ENCODE results near the gene PROSER3. TPM values are rescaled to one million over a fixed set of nuclear protein-coding genes. Genes with fewer than 3 reads are reported as not detected.

The PROSER3 gene
- total RNA-seq, 2 experiments from 2014 or later: 17.2 to 66.1 TPM

- intact Hi-C loops (cut with micrococcal nuclease; ENCODE audit: unreplicated experiment): loop anchor here (1.0 to 10.0 kb wide), 4 partner anchors 22 to 1305 kb away; partner anchors contain the start of genes ARHGAP33, HCST and NFKBID
- H3K4me1 ChIP-seq (ENCODE audit: insufficient read depth, low read length, poor library complexity, severe bottlenecking): peaks cover 52% of the 10 kb centered on the region
- peak overlapping the region; percentile 84 for H3K4me2 ChIP-seq (ENCODE audit: low read length)
- no peaks in the 10 kb centered on the region for H3K9me3 ChIP-seq (ENCODE audit: low read length)
- H2AFZ ChIP-seq (ENCODE audit: low read length): no peak overlapping the region
- H3K4me3 ChIP-seq (ENCODE audit: low read depth, low read length, poor library complexity, severe bottlenecking): peak overlapping the region; percentile 69
- ChIA-PET CTCF (ENCODE audit: unreplicated experiment) (no interaction called here), POLR2A (interaction anchor here (0.6 kb wide), 1 partner anchor 1108 kb away, joined by 3 read pairs; no protein-coding TSS in a partner anchor)
- no peaks in the 10 kb centered on the region for H3K9me2 ChIP-seq (ENCODE audit: insufficient read depth, low read length)
- no peaks in the 10 kb centered on the region; the same call in 1 of the 2 replicates for H3K79me2 ChIP-seq (ENCODE audit: insufficient read depth, low read depth, low read length)
- no peaks in the 10 kb centered on the region for H4K20me1 ChIP-seq (ENCODE audit: insufficient read depth, low read length)
- H3K27ac ChIP-seq (ENCODE audit: low read depth, low read length, poor library complexity, severe bottlenecking): no peak overlapping the region
- BruUV-seq (replicated peaks): no TSS peak
- peaks cover 53% of the 10 kb centered on the region for H3K36me3 ChIP-seq (ENCODE audit: insufficient read depth, low read length)
- no peak for DNase-seq (ENCODE audit: low spot score)
- no peak for TF ChIP-seq EZH2phosphoT487 (IDR thresholded peaks at IDR 0.05; ENCODE audit: borderline replicate concordance, low read depth, low read length)
- TF ChIP-seq, protein P1, sequence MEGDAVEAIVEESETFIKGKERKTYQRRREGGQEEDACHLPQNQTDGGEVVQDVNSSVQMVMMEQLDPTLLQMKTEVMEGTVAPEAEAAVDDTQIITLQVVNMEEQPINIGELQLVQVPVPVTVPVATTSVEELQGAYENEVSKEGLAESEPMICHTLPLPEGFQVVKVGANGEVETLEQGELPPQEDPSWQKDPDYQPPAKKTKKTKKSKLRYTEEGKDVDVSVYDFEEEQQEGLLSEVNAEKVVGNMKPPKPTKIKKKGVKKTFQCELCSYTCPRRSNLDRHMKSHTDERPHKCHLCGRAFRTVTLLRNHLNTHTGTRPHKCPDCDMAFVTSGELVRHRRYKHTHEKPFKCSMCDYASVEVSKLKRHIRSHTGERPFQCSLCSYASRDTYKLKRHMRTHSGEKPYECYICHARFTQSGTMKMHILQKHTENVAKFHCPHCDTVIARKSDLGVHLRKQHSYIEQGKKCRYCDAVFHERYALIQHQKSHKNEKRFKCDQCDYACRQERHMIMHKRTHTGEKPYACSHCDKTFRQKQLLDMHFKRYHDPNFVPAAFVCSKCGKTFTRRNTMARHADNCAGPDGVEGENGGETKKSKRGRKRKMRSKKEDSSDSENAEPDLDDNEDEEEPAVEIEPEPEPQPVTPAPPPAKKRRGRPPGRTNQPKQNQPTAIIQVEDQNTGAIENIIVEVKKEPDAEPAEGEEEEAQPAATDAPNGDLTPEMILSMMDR (conservative IDR thresholded peaks at IDR 0.05; ENCODE audit: low read length): no peak
Observed at GRCh38 chr19:35739275-35740107, 18.5 kb upstream of the PROSER3 start.

DNA sequence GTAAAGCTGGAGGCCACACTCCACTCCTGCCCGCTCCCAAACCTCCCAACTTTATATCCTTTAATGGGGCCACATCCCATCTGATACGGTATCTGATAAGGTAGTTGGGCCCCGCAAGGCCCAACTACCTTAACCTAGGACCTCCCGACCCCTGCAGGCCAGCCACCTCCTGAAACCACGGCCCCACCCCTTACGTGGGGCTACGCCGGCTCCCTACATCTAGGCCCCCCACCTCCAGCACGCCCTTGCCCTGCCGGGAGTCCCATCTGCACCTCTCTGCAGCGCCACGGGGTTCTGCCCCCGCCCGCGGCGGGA lies 17.9 kb upstream of the PROSER3 start:
- DNase-seq (ENCODE audit: low spot score): no peak
- peak overlapping the region; percentile 84 for H3K4me2 ChIP-seq (ENCODE audit: low read length)
- no TSS peak for BruUV-seq (replicated peaks)
- no peaks in the 10 kb centered on the region; the same call in 1 of the 2 replicates for H3K79me2 ChIP-seq (ENCODE audit: insufficient read depth, low read depth, low read length)
- H3K9me2 ChIP-seq (ENCODE audit: insufficient read depth, low read length): no peaks in the 10 kb centered on the region
- peaks cover 47% of the 10 kb centered on the region for H3K36me3 ChIP-seq (ENCODE audit: insufficient read depth, low read length)
- ChIA-PET CTCF (ENCODE audit: unreplicated experiment) (no interaction called here), POLR2A (interaction anchor here (0.6 to 1.1 kb wide), 4 partner anchors 21 to 1109 kb away, joined by 3 to 7 read pairs (median 3); partner anchors contain the start of gene COX6B1)
- peak overlapping the region; percentile 69 for H3K4me3 ChIP-seq (ENCODE audit: low read depth, low read length, poor library complexity, severe bottlenecking)
- TF ChIP-seq EZH2phosphoT487 (IDR thresholded peaks at IDR 0.05; ENCODE audit: borderline replicate concordance, low read depth, low read length): no peak
- TF ChIP-seq, protein P1 (conservative IDR thresholded peaks at IDR 0.05; ENCODE audit: low read length): no peak
- H3K4me1 ChIP-seq (ENCODE audit: insufficient read depth, low read length, poor library complexity, severe bottlenecking): peaks cover 52% of the 10 kb centered on the region
- no peaks in the 10 kb centered on the region for H3K9me3 ChIP-seq (ENCODE audit: low read length)
- H3K27ac ChIP-seq (ENCODE audit: low read depth, low read length, poor library complexity, severe bottlenecking): peak overlapping the region; percentile 86
- no peaks in the 10 kb centered on the region for H4K20me1 ChIP-seq (ENCODE audit: insufficient read depth, low read length)
- H2AFZ ChIP-seq (ENCODE audit: low read length): peak overlapping the region; percentile 50; the same call in 1 of the 2 replicates
- intact Hi-C loops (cut with micrococcal nuclease; ENCODE audit: unreplicated experiment): loop anchor here (1.0 to 10.0 kb wide), 4 partner anchors 23 to 1305 kb away; partner anchors contain the start of genes ARHGAP33, HCST and NFKBID

Data from OCI-LY7 (cell line).